Common myeloid progenitor, CD34-positive (primary cell): ENCODE measurements around the gene SLMAP.

Source experiments
- CTCF ChIA-PET: fragments of 350-600 bp; sonication (Branson Sonifier 250); formaldehyde crosslinking; loops from one replicate; lab custom pipeline; 2021; ENCODE audit warnings: antibody characterized with exemption; lab: Charles Lee
- POLR2A ChIA-PET: fragments of 350-600 bp; sonication (Branson Sonifier 250); formaldehyde crosslinking; loops from one replicate; lab custom pipeline; 2021; ENCODE audit warnings: antibody characterized with exemption; lab: Charles Lee
- DNase-seq, 3 donors: peaks; one replicate each; pipeline versions ENCODE4 v3.0.0 to v3.0.0-alpha.2; 2013
- H3K27ac ChIP-seq, 2 experiments: 1 replicate in 1 of 2; 2 replicates in 1 of 2; pipeline ENCODE4 v1.7.0; 2013; ENCODE audit warnings: inconsistent platforms in 2 of 2, low read length in 2 of 2, mild to moderate bottlenecking in 2 of 2, low read depth in 1 of 2, moderate library complexity in 1 of 2; ENCODE audit not compliant: severe bottlenecking in 2 of 2, insufficient read depth in 1 of 2, poor library complexity in 1 of 2
- H3K27me3 ChIP-seq, 5 experiments: replicated peaks in 2 of 5; 1 replicate in 3 of 5; 2 replicates in 2 of 5; pipeline versions ENCODE4 v1.6.1 to v1.7.0; 2013; ENCODE audit warnings: low read length in 4 of 5, mild to moderate bottlenecking in 2 of 5, moderate library complexity in 2 of 5, inconsistent platforms in 1 of 5; ENCODE audit not compliant: insufficient read depth in 5 of 5, control insufficient read depth in 4 of 5
- H3K36me3 ChIP-seq, 4 experiments: 1 replicate in 2 of 4; 2 replicates in 2 of 4; pipeline versions ENCODE4 v1.6.1 to v1.7.0; 2013; ENCODE audit warnings: low read length in 3 of 4, control low read depth in 1 of 4, mild to moderate bottlenecking in 1 of 4; ENCODE audit not compliant: control insufficient read depth in 4 of 4, insufficient read depth in 4 of 4
- H3K4me1 ChIP-seq, 4 experiments: 1 replicate in 3 of 4; 2 replicates in 1 of 4; pipeline versions ENCODE4 v1.6.1 to v1.7.1; 2013; ENCODE audit warnings: low read length in 3 of 4, mild to moderate bottlenecking in 3 of 4, control low read depth in 1 of 4, inconsistent platforms in 1 of 4, moderate library complexity in 1 of 4; ENCODE audit not compliant: control insufficient read depth in 4 of 4, insufficient read depth in 4 of 4; ENCODE audit errors: control extremely low read depth in 1 of 4
- H3K4me3 ChIP-seq, 7 experiments: 1 replicate in 4 of 7; 2 replicates in 3 of 7; pipeline versions ENCODE4 v1.5.1 to v1.7.0; 2013; ENCODE audit warnings: mild to moderate bottlenecking in 7 of 7, low read length in 6 of 7, moderate library complexity in 6 of 7, inconsistent platforms in 2 of 7, low read depth in 2 of 7, control low read depth in 1 of 7; ENCODE audit not compliant: insufficient read depth in 4 of 7, control insufficient read depth in 1 of 7; ENCODE audit errors: extremely low read depth in 1 of 7
- H3K9me3 ChIP-seq, 5 experiments: 1 replicate in 4 of 5; 2 replicates in 1 of 5; pipeline versions ENCODE4 v1.6.1 to v1.7.1; 2013; ENCODE audit warnings: low read length in 4 of 5, mild to moderate bottlenecking in 2 of 5, inconsistent platforms in 1 of 5, low read depth in 1 of 5, moderate library complexity in 1 of 5; ENCODE audit not compliant: control insufficient read depth in 4 of 5, insufficient read depth in 2 of 5; ENCODE audit errors: control extremely low read depth in 1 of 5
- WGBS: methylation state at CpG from one replicate; pipeline ENCODE4 v1.1.5; 2013; ENCODE audit not compliant: insufficient coverage; 5-methylcytosine and 5-hydroxymethylcytosine counted together

Gene SLMAP

DNA sequence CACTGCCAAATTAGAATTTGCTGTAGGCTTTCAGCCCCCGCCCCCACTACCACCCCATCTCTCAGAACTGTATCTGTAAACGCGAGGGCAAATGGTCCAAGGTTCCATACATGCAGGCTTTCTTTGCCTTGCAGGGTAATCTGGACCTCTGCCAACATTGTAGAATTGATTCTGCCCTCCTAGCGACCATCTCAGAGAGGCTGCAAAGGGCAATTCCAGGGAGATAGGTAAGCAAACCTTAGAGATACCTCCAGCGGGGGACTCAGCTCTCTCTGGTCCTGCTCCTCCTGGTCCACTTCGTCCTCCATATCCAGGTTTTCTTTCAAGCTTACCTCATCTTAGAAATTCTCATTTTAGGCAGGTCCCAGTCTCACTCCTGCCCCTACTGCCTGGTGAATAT is 64.4 kb downstream of the SLMAP start:
- H3K27ac ChIP-seq = no peak overlapping the region
- DNase-seq = peak in 2 of 3 donors; percentile 4 to 13
- CTCF ChIA-PET = interaction anchor here (1.7 to 2.6 kb wide), 2 partner anchors 23 to 33 kb away, joined by 4 to 6 read pairs; no protein-coding TSS in a partner anchor
- peaks cover 0 to 10% (median 4%) of the 10 kb centered on the region in 4 experiments for H3K4me1 ChIP-seq
- WGBS = 97% methylated on average over 6 of the region's 6 CpGs
- H3K4me3 ChIP-seq = no peak overlapping the region
- POLR2A ChIA-PET = no interaction called here
- H3K36me3 ChIP-seq = peaks cover 0 to 2% (median 0%) of the 10 kb centered on the region in 4 experiments
- no peaks in the 10 kb centered on the region for H3K27me3 ChIP-seq
- no peaks in the 10 kb centered on the region for H3K9me3 ChIP-seq

DNA sequence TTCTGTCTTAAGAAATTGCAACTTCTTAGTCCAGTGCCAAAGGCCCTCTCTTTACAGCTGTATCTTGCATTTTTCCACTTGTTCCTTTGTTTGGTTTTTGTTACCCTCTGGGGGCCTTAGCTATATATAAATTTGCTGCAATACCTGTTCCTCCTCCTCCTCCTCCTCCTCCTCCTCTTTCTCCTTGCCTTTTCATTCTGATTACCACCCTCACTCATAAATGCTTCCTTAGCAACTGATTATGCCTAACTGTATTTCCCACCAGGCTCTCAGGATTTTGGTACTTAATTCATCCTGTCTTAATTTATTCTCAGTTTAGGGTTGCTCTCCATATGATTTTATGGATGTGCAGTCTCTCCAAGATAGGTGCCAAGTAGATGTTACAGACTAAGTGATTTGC is 65.7 kb downstream of the SLMAP start:
- CTCF ChIA-PET = interaction anchor here (1.0 to 2.6 kb wide), 3 partner anchors 24 to 176 kb away, joined by 3 to 6 read pairs (median 4); no protein-coding TSS in a partner anchor

DNA sequence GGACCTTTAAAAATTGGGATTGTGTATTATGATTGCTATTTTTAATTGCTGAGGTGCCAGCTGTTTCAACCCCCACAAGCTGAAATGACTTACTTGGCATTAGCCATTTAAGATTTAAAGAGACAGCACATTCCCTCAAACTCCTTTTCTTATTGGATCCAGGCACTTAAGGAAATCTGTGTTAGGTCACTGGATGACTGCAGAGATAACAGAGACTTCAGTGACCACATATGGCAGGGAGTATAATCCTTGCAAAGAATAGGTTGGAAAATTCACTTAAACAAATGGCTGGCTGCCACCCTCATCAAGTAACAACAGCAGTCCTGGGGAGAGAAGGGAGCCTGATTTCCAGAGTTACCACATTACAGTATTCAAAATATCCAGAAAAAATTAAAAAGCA is 66.6 kb downstream of the SLMAP start:
- Histone ChIP-seq H3K27me3 (no peaks in the 10 kb centered on the region), H3K9me3 (no peaks in the 10 kb centered on the region), H3K4me3 (no peak overlapping the region), H3K36me3 (peaks cover 0 to 2% (median 0%) of the 10 kb centered on the region in 4 experiments), H3K27ac (no peak overlapping the region), H3K4me1 (peaks cover 0 to 9% (median 2%) of the 10 kb centered on the region in 4 experiments)
- DNase-seq = no peak
- ChIA-PET CTCF (interaction anchor here (2.6 kb wide), 1 partner anchor 31 kb away, joined by 6 read pairs; no protein-coding TSS in a partner anchor), POLR2A (no interaction called here)

More for the DNA sequence above, 65.7 kb downstream of the SLMAP start:
- H3K36me3 ChIP-seq = peaks cover 0 to 2% (median 0%) of the 10 kb centered on the region in 4 experiments
- no peaks in the 10 kb centered on the region for H3K27me3 ChIP-seq
- H3K4me3 ChIP-seq = no peak overlapping the region
- H3K9me3 ChIP-seq = no peaks in the 10 kb centered on the region
- no peak overlapping the region for H3K27ac ChIP-seq
- DNase-seq = no peak
- H3K4me1 ChIP-seq = peaks cover 0 to 10% (median 2%) of the 10 kb centered on the region in 4 experiments
- POLR2A ChIA-PET = no interaction called here

DNA sequence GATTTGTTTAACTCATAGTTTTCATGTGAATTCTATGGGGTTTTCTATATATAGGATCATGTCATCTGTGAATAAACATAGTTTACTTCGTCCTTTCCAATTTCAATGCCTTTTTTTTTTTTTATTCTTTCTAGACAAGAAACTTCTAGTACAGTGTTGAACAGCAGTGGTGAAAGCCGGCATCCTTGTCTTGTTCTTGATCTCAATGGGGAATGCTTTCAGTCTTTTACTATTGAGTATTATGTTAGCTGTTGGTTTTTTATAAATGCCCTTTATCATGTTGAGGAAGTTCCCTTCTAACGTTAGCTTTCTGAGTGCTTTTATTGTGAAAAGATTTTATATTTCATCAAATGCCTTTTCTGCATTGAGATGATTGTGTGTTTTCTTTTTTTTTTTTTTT is 69.0 kb downstream of the SLMAP start:
- Histone ChIP-seq H3K36me3 (peaks cover 0 to 2% (median 0%) of the 10 kb centered on the region in 4 experiments), H3K9me3 (no peaks in the 10 kb centered on the region), H3K27me3 (no peaks in the 10 kb centered on the region), H3K27ac (no peak overlapping the region), H3K4me3 (no peak overlapping the region), H3K4me1 (peaks cover 0 to 9% (median 2%) of the 10 kb centered on the region in 4 experiments)
- DNase-seq = peak in 1 of 3 donors; percentile 12
- POLR2A ChIA-PET = no interaction called here
- no CpG with 5 or more reads among the region's 3 CpGs for WGBS
- CTCF ChIA-PET = interaction anchor here (0.7 to 2.1 kb wide), 13 partner anchors 9 to 232 kb away, joined by 3 to 7 read pairs (median 4); no protein-coding TSS in a partner anchor

DNA sequence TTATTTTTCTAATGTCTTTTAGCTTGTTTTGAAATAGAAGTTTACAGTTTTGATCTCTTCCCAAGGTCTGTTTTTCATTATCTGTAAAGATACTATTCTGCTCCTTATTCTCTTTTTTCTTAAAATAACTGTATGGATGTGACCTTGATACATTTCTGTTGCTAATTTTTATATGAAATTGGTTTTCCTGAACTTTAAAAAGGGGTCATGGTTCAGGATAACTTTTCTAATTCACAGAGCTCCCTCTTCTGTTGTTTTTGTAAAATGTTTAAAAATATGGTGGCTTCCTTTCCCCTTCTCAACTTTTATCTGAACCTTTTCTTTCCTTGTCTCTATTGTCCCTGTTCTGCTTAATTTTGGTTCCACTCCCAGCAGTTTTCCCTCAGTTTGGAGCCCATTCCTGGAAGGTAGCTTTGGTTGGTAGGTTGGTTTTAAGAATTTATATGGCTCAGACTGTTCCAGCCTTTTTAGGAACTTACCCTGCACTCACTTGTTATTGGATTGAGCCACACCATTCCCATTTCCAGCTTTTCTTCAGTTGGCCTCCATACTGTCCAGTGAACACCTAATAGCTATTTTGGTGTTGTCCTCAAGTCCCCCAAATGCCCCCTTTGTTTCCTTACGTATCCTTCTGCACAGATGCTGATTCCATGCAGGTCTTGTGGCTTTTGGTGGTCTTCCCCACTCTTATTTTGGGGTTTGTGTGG is 70.3 kb downstream of the SLMAP start:
- CTCF ChIA-PET = interaction anchor here (0.6 to 2.1 kb wide), 26 partner anchors 8 to 652 kb away, joined by 3 to 11 read pairs (median 4); partner anchors contain the start of gene SLMAP
- Histone ChIP-seq H3K27ac (no peak overlapping the region), H3K9me3 (no peaks in the 10 kb centered on the region), H3K27me3 (no peaks in the 10 kb centered on the region), H3K4me1 (peaks cover 0 to 8% (median 2%) of the 10 kb centered on the region in 4 experiments), H3K36me3 (peaks cover 0 to 2% (median 0%) of the 10 kb centered on the region in 4 experiments), H3K4me3 (no peak overlapping the region)
- POLR2A ChIA-PET = interaction anchor here (0.7 to 0.9 kb wide), 2 partner anchors 70 to 717 kb away, joined by 3 to 5 read pairs; partner anchors contain the start of gene SLMAP
- no CpG with 5 or more reads among the region's 1 CpG for WGBS
- DNase-seq = peak in 2 of 3 donors; percentile 12 to 15

DNA sequence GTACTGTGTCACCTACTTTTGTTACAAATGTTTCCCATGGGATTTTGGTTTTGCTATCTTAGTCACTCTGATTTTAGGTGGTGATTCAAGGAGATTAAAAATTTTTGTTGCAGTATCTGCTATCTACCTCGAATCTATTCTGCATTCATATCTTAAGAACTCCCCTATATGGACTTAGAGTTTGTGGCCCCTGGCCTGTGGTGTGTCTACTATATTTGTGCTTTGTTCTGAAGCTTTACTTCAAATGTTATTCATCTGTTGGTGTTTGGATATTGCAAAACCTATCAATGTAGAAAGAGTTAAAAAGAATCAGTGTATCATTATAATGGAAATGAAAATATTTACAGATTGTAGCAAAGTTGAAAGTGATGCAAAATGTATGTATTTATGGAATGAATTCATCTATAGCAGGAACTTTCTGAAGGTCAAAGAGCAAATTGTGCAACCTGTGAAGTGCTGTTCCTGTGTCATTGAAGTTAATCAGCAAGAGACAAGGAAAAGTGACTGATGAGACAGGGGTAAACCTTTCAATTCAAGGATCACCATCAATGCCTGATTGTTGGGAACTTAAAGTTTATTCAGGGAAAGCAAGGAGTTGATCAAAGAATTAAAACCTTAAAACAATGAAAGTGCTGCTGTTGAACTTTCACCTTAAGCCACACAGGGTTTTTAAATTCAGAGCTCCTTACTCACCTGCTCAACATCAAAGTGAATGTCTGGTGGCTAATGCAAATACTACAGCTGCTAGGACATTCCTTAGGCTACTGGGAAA is 71.0 kb downstream of the SLMAP start:
- Histone ChIP-seq H3K4me1 (peaks cover 0 to 8% (median 2%) of the 10 kb centered on the region in 4 experiments), H3K4me3 (no peak overlapping the region), H3K36me3 (peaks cover 0 to 8% (median 3%) of the 10 kb centered on the region in 4 experiments), H3K27ac (no peak overlapping the region), H3K9me3 (no peaks in the 10 kb centered on the region), H3K27me3 (no peaks in the 10 kb centered on the region)
- POLR2A ChIA-PET = interaction anchor here (0.9 kb wide), 1 partner anchor 71 kb away, joined by 5 read pairs; the partner anchor contains the start of gene SLMAP
- DNase-seq = no peak
- CTCF ChIA-PET = interaction anchor here (0.6 to 2.1 kb wide), 18 partner anchors 9 to 182 kb away, joined by 3 to 11 read pairs (median 4); no protein-coding TSS in a partner anchor
- no CpG with 5 or more reads among the region's 1 CpG for WGBS
